IMR-90 (cell line): ENCODE data around the gene AGMO. TPM values are rescaled to one million over a fixed set of nuclear protein-coding genes. Genes with fewer than 3 reads are reported as not detected.

Experiments used
- ATAC-seq: fragments of 200-7000 bp; cut with Tn5 transposase; 2 replicates; pipeline ENCODE4 v1.9.1; 2020; ENCODE audit warnings: low read depth, mild to moderate bottlenecking, moderate library complexity
- BruUV-seq: library from RNA; stranded (reverse); fragments of 400-500 nt; replicated peaks from 2 replicates; lab custom pipeline; 2021; lab: Mats Ljungman, UMichigan
- CTCF ChIA-PET: fragments of 300-600 bp; formaldehyde crosslinking; extraction: SDS; loops from one replicate; lab custom pipeline; 2021; ENCODE audit warnings: antibody characterized with exemption; lab: Yijun Ruan, JAX
- POLR2A ChIA-PET: fragments of 300-600 bp; sonication (Branson Sonifier 250); formaldehyde crosslinking; loops from one replicate; lab custom pipeline; 2022; ENCODE audit warnings: antibody characterized with exemption; ENCODE audit not compliant: unreplicated experiment; lab: Charles Lee
- DNase-seq: peaks from one replicate; pipeline ENCODE4 v3.0.0; 2013
- H2AFZ ChIP-seq: replicated peaks from 2 replicates; pipeline ENCODE3; 2013; ENCODE audit warnings: low read length, mild to moderate bottlenecking; ENCODE audit not compliant: poor library complexity
- H2AK5ac ChIP-seq: 2 replicates; pipeline ENCODE4 v1.6.1; 2013; ENCODE audit warnings: low read depth, low read length, inconsistent platforms
- H2AK9ac ChIP-seq: replicated peaks from 2 replicates; pipeline ENCODE3; 2013; ENCODE audit warnings: mild to moderate bottlenecking, low read depth, low read length, moderate library complexity; ENCODE audit not compliant: poor library complexity
- H2BK120ac ChIP-seq: 2 replicates; pipeline ENCODE4 v1.6.1; 2013; ENCODE audit warnings: low read depth, low read length, inconsistent platforms
- H2BK15ac ChIP-seq: 3 replicates; pipeline ENCODE4 v1.6.1; 2013; ENCODE audit warnings: low read depth, low read length, inconsistent platforms
- H2BK20ac ChIP-seq: 2 replicates; pipeline ENCODE4 v1.6.1; 2013; ENCODE audit warnings: low read depth, mild to moderate bottlenecking, inconsistent platforms, low read length, moderate library complexity
- H2BK5ac ChIP-seq: 2 replicates; pipeline ENCODE4 v1.6.1; 2013; ENCODE audit warnings: mild to moderate bottlenecking, low read depth, low read length, inconsistent platforms; ENCODE audit not compliant: poor library complexity, severe bottlenecking
- H3K14ac ChIP-seq: replicated peaks from 2 replicates; pipeline ENCODE4 v1.6.1; 2013; ENCODE audit warnings: low read depth, low read length, inconsistent platforms
- H3K18ac ChIP-seq: 2 replicates; pipeline ENCODE4 v1.6.1; 2013; ENCODE audit warnings: low read depth, low read length, control low read depth
- H3K23ac ChIP-seq: 2 replicates; pipeline ENCODE4 v1.6.1; 2013; ENCODE audit warnings: low read depth, low read length, inconsistent platforms
- H3K27ac ChIP-seq: 2 replicates; pipeline ENCODE4 v1.5.1; 2013; ENCODE audit warnings: mild to moderate bottlenecking, control low read depth, low read length; ENCODE audit not compliant: insufficient read depth
- H3K27me3 ChIP-seq: 2 replicates; pipeline ENCODE4 v1.6.1; 2013; ENCODE audit warnings: low read length; ENCODE audit not compliant: control insufficient read depth, insufficient read depth
- H3K36me3 ChIP-seq: 2 replicates; pipeline ENCODE4 v1.6.1; 2013; ENCODE audit warnings: low read length, mixed read lengths; ENCODE audit not compliant: control insufficient read depth, insufficient read depth
- H3K4ac ChIP-seq: 2 replicates; pipeline ENCODE4 v1.6.1; 2013; ENCODE audit warnings: low read depth, low read length, inconsistent platforms
- H3K4me1 ChIP-seq: 2 replicates; pipeline ENCODE4 v1.6.1; 2013; ENCODE audit warnings: low read length, mixed read lengths; ENCODE audit not compliant: control insufficient read depth, insufficient read depth
- H3K4me2 ChIP-seq: 2 replicates; pipeline ENCODE4 v1.6.1; 2013; ENCODE audit warnings: low read depth, mild to moderate bottlenecking, control low read depth, low read length, moderate library complexity
- H3K4me3 ChIP-seq: 2 replicates; pipeline ENCODE4 v1.5.1; 2013; ENCODE audit warnings: low read depth, mild to moderate bottlenecking, control low read depth, low read length, moderate library complexity; ENCODE audit not compliant: insufficient read depth
- H3K56ac ChIP-seq: 2 replicates; pipeline ENCODE4 v1.6.1; 2013; ENCODE audit warnings: low read length, inconsistent platforms; ENCODE audit not compliant: insufficient read depth; ENCODE audit errors: extremely low read depth
- H3K79me1 ChIP-seq, 2 experiments: 2 replicates each; pipeline ENCODE4 v1.6.1; 2013; ENCODE audit warnings: low read length in 2 of 2, inconsistent platforms in 1 of 2, low read depth in 1 of 2
- H3K9ac ChIP-seq: 2 replicates; pipeline ENCODE4 v1.6.1; 2013; ENCODE audit warnings: low read depth, low read length, control low read depth
- H3K9me1 ChIP-seq: 2 replicates; pipeline ENCODE4 v1.6.1; 2013; ENCODE audit warnings: low read length, inconsistent platforms; ENCODE audit not compliant: insufficient read depth
- H3K9me3 ChIP-seq: 2 replicates; pipeline ENCODE4 v1.6.1; 2013; ENCODE audit warnings: low read length; ENCODE audit not compliant: control insufficient read depth, insufficient read depth
- H4K20me1 ChIP-seq: 2 replicates; pipeline ENCODE4 v1.6.1; 2013; ENCODE audit warnings: low read length, inconsistent platforms; ENCODE audit not compliant: insufficient read depth
- H4K5ac ChIP-seq: 2 replicates; pipeline ENCODE4 v1.6.1; 2013; ENCODE audit warnings: mild to moderate bottlenecking, low read depth, low read length, control low read depth
- H4K8ac ChIP-seq, 2 experiments: 2 replicates each; pipeline ENCODE4 v1.6.1; 2013; ENCODE audit warnings: low read depth in 2 of 2, low read length in 2 of 2, control low read depth in 1 of 2, inconsistent platforms in 1 of 2
- H4K91ac ChIP-seq: 2 replicates; pipeline ENCODE4 v1.6.1; 2013; ENCODE audit warnings: low read depth, low read length, inconsistent platforms; ENCODE audit not compliant: insufficient read depth
- BHLHE40 ChIP-seq: fragments of 150-350 bp; IDR thresholded peaks from 2 replicates; pipeline ENCODE4 v1.6.1; 2016; ENCODE audit warnings: mild to moderate bottlenecking, low read depth, low read length
- CEBPB ChIP-seq: IDR thresholded peaks from 2 replicates; pipeline ENCODE4 v1.6.1; 2012; ENCODE audit warnings: low read depth, low read length, improper control_type of control experiment
- CHD1 ChIP-seq: IDR thresholded peaks from 2 replicates; pipeline ENCODE4 v1.6.1; 2012; ENCODE audit warnings: low read depth, low read length, improper control_type of control experiment
- CTCF ChIP-seq: conservative IDR thresholded peaks from 2 replicates; pipeline ENCODE4 v1.5.1; 2012; ENCODE audit warnings: mild to moderate bottlenecking, low read depth, low read length, improper control_type of control experiment
- ELK1 ChIP-seq: fragments of 150-350 bp; IDR thresholded peaks from 2 replicates; pipeline ENCODE4 v1.6.1; 2016; ENCODE audit warnings: low read depth, mild to moderate bottlenecking, low read length, moderate library complexity, borderline replicate concordance
- FOS ChIP-seq: fragments of 150-350 bp; IDR thresholded peaks from 2 replicates; pipeline ENCODE4 v1.6.1; 2016; ENCODE audit warnings: low read depth, low read length
- MAFK ChIP-seq: IDR thresholded peaks from 2 replicates; pipeline ENCODE4 v1.6.1; 2012; ENCODE audit warnings: low read depth, low read length, improper control_type of control experiment
- MAZ ChIP-seq: IDR thresholded peaks from 2 replicates; pipeline ENCODE4 v1.6.1; 2012; ENCODE audit warnings: low read depth, mild to moderate bottlenecking, low read length, improper control_type of control experiment, moderate library complexity, borderline replicate concordance
- MXI1 ChIP-seq: IDR thresholded peaks from 2 replicates; pipeline ENCODE4 v1.6.1; 2012; ENCODE audit warnings: low read depth, mild to moderate bottlenecking, low read length, moderate library complexity, borderline replicate concordance
- NFE2L2 ChIP-seq: fragments of 150-350 bp; IDR thresholded peaks from 2 replicates; pipeline ENCODE4 v1.6.1; 2016; ENCODE audit warnings: low read depth, mild to moderate bottlenecking, low read length
- POLR2A ChIP-seq: IDR thresholded peaks from 2 replicates; pipeline ENCODE4 v1.6.1; 2012; ENCODE audit warnings: mild to moderate bottlenecking, low read depth, low read length
- RAD21 ChIP-seq: IDR thresholded peaks from 2 replicates; pipeline ENCODE4 v1.6.1; 2012; ENCODE audit warnings: low read length, improper control_type of control experiment
- RCOR1 ChIP-seq: IDR thresholded peaks from 2 replicates; pipeline ENCODE4 v1.6.1; 2012; ENCODE audit warnings: mild to moderate bottlenecking, low read length, improper control_type of control experiment; ENCODE audit not compliant: insufficient replicate concordance
- RFX5 ChIP-seq: IDR thresholded peaks from 2 replicates; pipeline ENCODE4 v1.8.0; 2012; ENCODE audit warnings: low read depth, mild to moderate bottlenecking, low read length, moderate library complexity
- SMC3 ChIP-seq: fragments of 150-350 bp; IDR thresholded peaks from 2 replicates; pipeline ENCODE4 v1.6.1; 2016; ENCODE audit warnings: low read depth, mild to moderate bottlenecking, antibody characterized with exemption, low read length, moderate library complexity
- USF2 ChIP-seq: fragments of 150-350 bp; IDR thresholded peaks from 2 replicates; pipeline ENCODE4 v1.6.1; 2017; ENCODE audit warnings: mild to moderate bottlenecking, antibody characterized with exemption, low read length, low read depth
- dilution Hi-C: fragments of 300-500 bp; cut with HindIII; formaldehyde crosslinking; loops from one replicate; pipeline ENCODE4 v1.14.3; 2018; ENCODE audit warnings: low sequenced_read_pairs; ENCODE audit not compliant: unreplicated experiment
- in situ Hi-C: fragments of 300-500 bp; cut with MboI; formaldehyde crosslinking; loops from 3 replicates; pipeline ENCODE4 v1.14.3; 2019; ENCODE audit warnings: low sequenced_read_pairs, inconsistent platforms, mixed read lengths
- intact Hi-C: fragments of 100-400 bp; cut with micrococcal nuclease; formaldehyde crosslinking; loops from 2 replicates; pipeline ENCODE4 v1.10.0; 2022
- polyA plus RNA-seq, 3 experiments: library from polyadenylated mRNA; depleted of rRNA; stranded (reverse); fragments of >200 nt; gene quantifications; 2 replicates each; pipeline ENCODE4 v1.2.3, GENCODE V29; 2012; ENCODE audit warnings: low replicate concordance in 1 of 3
- total RNA-seq: library from RNA; depleted of rRNA; stranded (reverse); fragments of >200 nt; gene quantifications from 2 replicates; pipeline ENCODE4 v1.2.3, GENCODE V29; 2012

Gene AGMO
- total and polyA plus RNA-seq, 2 of the 4 experiments (the other 2 are of a cell fraction): not detected

GRCh38 chr7:15471669-15471950 lies 90.2 kb downstream of the AGMO start:
- no peaks in the 10 kb centered on the region for H3K79me1 ChIP-seq
- H4K20me1 ChIP-seq: no peaks in the 10 kb centered on the region
- H4K8ac ChIP-seq: no peak overlapping the region
- no peak for DNase-seq
- no peaks in the 10 kb centered on the region for H3K36me3 ChIP-seq
- ChIA-PET CTCF (no interaction called here), POLR2A (no interaction called here)
- H3K56ac ChIP-seq: no peak overlapping the region
- no peak overlapping the region for H3K18ac ChIP-seq
- no peak overlapping the region for H2BK20ac ChIP-seq
- no peak overlapping the region for H2AK5ac ChIP-seq
- dilution Hi-C loops (no loop called here), intact Hi-C loops (no loop called here), in situ Hi-C loops (no loop called here)
- no peak overlapping the region for H3K27ac ChIP-seq
- H3K14ac ChIP-seq: no peak overlapping the region
- H3K4me2 ChIP-seq: no peak overlapping the region
- ATAC-seq: no peak
- H4K91ac ChIP-seq: no peak overlapping the region
- BruUV-seq: no TSS peak
- H3K9ac ChIP-seq: no peak overlapping the region
- H3K4me3 ChIP-seq: no peak overlapping the region
- no peaks in the 10 kb centered on the region for H3K4me1 ChIP-seq
- H4K5ac ChIP-seq: no peak overlapping the region
- no peak overlapping the region for H2BK5ac ChIP-seq
- H3K4ac ChIP-seq: no peak overlapping the region
- H3K9me3 ChIP-seq: no peaks in the 10 kb centered on the region
- no peak for TF ChIP-seq RAD21
- no peak for TF ChIP-seq BHLHE40
- no peak for TF ChIP-seq SMC3
- TF ChIP-seq MAZ: no peak
- TF ChIP-seq POLR2A: no peak
- TF ChIP-seq RCOR1: no peak
- TF ChIP-seq CHD1: no peak
- no peak for TF ChIP-seq ELK1
- no peak for TF ChIP-seq CEBPB
- no peak for TF ChIP-seq NFE2L2
- no peak for TF ChIP-seq USF2
- no peak for TF ChIP-seq MXI1
- no peak for TF ChIP-seq CTCF
- no peak for TF ChIP-seq MAFK
- no peak for TF ChIP-seq RFX5
- no peak for TF ChIP-seq FOS
- no peak overlapping the region for H2AK9ac ChIP-seq
- no peak overlapping the region for H2AFZ ChIP-seq
- no peaks in the 10 kb centered on the region for H3K9me1 ChIP-seq
- no peaks in the 10 kb centered on the region for H3K27me3 ChIP-seq
- no peak overlapping the region for H3K23ac ChIP-seq
- no peak overlapping the region for H2BK15ac ChIP-seq
- no peak overlapping the region for H2BK120ac ChIP-seq
